CD4-positive, alpha-beta T cell treated with Interleukin-10 for 1 hour (primary cell): ENCODE data around the gene EPB41L4B.

ENCODE experiments used
- DNase-seq: peaks from one replicate; pipeline ENCODE4 v3.0.0-alpha.2; 2020

The EPB41L4B gene

DNA sequence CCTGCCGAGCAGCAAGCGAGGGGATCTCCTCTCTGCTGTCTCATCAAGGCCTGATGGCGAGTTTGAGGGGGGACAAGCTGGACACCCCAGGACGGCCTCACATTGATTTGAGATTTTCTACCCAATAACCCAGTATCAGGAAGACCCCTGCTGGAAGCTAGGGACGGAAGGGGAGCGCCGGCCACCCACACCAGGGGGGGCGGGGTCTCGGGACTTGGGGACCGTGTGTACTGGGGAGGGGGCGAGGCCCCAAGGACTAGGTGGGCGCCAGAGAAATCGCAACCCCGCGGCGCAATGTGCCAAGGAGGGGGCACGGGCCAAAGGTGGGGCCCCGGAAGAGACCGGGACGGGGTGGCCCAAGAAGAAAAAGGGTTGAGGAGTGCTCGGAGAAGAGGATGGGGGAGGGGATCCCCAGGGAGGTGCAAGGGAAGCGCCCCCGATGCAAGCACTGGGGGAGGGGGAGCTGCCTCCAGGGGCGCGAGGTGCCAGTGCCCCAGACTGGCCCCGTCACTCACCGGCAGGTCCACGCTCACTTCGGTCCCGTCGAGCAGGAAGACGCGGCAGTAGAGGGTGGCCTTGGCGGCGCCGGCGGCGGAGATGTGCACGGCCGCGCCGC, 1.1 kb downstream of the EPB41L4B start:
- no peak for DNase-seq

DNA sequence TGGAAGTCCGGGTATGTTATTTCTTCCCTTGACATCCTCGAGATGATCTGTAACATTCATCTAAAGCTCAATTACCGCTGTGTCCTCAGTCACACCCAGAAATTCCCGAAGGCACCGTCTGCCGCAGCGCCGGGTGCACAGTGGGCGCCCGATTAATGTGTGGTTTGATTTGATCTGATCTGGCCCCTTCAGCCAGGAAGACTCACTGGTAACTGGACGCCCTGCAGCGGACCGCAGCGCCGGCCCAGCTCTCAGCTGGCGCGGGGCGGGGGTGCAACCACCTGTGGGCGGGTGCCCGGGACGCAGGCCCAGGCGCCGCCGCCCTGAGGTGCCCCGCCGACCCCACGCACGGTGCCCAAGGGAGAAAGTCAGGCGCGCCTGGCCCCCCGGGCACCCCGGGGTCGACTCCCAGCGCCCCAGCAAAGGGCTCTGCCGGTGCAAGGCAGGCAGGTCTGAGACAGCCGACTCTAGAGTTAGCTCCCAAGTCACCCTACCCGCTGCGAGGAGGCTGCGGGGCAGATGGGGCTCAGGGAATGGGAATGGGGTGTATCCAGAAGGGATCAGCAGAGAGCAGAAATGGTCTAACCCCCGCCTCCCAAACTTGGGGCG, 1.7 kb downstream of the EPB41L4B start:
- no peak for DNase-seq

DNA sequence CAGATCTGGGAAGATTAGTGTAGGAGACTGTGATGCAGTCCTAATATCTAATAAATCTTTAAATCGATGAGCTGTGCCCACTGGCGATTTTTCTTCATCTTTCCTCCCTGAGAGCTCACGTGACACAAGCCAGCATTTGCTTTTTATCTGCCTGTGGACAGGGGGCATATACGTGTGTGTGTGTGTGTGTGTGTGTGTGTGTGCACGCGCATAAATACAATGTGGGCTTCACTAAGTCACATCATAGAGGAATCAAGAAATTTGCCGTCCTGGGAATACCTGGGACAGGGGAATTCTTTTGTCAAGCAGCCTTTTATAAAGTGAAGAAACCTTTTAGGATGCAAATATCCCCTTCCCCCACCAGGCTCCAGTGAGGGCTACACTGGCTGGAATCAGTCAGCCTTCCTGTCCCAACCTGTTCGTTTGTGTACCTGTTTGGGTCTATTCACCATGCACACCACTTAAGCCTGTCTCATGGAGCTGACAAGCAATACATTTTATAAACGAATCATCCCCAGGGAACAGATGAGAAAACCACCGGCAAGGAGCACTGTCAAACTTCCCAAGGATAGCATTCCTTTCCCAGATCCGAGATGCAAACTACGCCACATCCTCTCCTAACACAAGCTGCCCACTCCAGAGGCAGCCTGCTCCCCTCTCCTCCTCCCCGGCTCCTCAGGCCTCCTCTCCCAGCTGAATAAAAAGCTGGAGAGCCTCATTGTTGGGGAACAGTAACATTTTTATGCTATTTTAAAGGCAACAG, 2.7 kb downstream of the EPB41L4B start:
- DNase-seq = no peak

DNA sequence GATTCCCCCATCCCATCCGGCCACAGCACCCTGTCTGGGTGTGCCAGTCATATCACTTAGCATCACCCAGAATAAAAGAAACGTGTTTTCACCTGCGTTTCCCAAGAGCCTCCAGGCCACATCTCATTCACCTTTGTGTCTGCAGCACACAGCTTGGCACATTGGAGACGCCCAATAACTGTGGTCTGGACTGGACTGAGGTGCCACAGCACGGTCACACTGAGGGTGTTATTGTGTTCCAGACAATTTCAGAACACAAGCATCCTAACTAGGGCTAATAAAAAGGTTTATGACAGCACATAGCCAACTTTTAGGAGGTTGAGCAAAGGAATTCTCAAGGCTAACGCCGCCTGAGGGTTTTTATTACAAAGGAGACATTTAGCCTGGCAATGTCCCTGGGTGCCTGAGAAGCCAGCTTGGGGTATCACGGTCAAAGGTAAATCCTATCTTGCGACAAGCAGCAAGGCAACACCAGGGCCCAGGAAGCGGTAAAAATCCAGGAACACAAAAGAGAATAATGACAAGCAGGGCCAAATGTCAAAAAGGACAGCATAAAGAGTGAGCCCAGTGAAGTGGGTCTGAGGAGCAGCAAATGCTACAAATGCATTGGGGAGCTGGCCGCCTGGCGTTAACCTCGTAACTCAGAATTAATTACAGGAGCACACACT, 3.4 kb downstream of the EPB41L4B start:
- no peak for DNase-seq

DNA sequence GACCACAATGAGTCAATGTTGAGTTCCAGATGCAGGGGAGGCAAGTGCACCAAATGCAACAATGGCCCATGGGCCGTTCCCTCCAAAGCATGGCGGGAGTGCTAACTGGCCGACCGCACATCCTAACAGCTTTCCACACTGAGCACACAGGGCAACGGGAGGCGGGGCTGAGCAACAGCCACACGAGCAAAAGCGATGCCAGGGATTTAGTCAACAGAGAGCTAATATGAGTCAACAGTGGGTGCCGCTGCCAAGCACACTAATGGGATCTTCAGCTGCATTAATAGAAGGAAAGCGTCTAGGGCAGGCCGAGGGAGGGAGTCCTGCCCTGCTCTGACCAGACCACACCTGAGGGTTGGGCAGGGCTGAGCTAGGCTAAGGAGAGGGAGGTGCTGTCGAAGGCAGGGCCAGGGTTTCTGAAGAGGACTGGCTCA, 4.6 kb downstream of the EPB41L4B start:
- no peak for DNase-seq

DNA sequence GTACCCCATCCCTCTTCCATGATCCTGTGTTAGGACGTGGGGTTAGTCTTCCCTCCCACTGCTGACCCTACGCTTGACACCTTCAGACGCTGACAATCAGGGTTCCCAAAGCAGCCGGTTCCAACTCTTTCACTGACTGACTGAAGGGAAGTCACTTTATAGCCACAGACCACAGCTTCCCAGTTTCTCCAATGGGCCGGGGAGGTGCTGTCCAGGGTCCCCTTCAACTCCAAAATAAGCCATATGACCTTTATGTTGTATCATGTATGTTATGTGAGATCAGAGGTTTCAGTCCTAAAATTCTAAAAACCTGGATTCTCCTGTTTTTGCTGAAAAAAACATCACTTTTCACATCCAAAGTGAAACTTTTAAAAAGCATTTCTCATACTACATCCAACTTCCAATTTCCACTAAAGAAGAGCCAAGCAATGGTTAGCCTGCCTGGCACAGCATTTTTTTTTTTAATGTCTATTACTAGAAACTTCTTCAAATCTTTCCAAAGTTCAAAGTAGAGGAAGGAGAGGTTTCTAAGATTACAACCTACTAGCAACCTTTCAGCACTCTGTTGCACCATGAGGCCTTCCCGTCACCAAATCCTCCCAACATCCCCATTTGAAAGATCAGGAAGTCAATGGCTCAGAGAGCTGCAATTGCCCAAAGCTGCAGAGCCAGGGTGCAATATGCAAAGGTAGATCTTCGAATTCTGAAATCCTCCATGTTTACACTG, 5.2 kb downstream of the EPB41L4B start:
- no peak for DNase-seq

DNA sequence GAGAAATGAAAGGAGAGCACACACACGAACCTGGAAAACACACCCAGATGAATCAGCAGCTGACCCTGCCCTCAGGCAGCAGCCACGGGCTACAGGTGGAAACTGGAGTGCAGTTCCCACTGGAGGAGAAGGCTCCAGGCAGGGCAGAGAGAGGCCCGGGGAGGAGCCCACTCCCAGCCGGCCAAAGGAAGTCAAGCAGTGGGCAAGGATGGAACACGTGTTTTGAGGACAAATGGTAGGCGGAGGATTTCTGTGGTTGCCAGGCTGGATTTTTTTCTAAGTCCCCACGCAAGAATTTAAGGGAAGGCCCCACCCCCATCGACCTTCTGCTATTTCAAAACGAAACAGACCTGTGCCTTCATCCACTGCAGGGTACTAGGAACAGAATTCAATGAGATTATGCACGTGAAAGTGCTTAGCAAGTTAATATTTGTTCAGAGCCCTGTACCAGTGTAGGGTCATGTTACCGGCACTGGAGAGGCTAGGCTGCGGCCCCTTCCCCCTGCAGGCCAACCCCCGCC, 6.8 kb downstream of the EPB41L4B start:
- no peak for DNase-seq

DNA sequence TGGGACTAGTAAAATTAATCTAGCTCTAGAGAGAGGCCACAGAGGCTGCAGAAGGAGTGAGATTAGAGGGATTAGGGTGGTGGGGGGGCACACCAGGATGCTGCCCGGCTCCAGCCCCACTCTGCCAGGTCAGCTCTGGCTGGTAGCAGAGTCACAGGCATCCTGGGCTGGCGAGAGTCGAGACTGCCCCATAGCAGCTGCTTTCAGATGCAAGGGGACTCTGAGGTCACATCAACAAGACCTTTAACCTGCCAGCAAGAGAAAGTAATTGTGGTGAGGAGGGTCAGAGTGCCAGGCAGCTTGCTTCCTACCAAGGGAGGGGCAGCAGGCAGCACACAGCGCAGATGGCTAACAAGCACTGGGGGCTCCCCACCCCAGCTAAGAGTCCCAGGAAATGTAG, 7.5 kb downstream of the EPB41L4B start:
- DNase-seq = no peak

DNA sequence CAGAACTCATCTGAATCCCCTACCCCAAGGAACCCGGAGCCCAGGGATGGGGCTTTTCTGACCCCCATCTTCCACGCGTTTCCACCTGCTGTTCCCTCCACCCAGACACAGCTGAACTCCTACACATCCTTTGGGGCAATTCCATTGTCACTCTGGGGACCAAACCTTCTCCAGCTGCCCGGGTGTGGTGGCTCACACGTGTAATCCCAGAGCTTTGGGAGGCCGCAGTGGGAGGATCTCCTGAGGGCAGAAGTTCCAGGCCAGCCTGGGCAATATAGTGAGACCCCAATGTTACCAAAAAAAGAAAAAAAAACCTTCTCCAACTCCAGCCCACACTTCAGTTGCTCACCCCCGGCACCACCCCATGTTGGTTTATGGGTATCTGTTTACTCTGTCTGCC, 8.1 kb downstream of the EPB41L4B start:
- DNase-seq = no peak

DNA sequence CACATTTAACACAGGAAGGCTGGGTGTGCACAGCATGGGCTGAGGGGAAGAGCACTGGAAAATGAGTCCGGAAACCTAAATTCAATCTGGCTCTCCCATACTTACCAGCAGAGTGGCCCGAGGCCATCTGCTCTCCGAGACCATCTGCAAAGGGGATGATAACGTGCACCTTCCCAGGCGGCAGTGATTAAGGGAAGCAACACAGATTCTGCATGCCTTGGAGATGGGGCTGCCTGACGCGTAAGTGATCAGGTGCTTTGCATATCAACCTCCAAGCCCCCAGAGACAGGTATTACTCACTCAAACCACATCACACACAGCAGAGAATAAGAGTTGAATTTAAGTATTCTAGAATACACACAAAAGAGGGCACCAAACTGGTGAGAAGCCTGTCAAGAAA, 9.1 kb downstream of the EPB41L4B start:
- no peak for DNase-seq

DNA sequence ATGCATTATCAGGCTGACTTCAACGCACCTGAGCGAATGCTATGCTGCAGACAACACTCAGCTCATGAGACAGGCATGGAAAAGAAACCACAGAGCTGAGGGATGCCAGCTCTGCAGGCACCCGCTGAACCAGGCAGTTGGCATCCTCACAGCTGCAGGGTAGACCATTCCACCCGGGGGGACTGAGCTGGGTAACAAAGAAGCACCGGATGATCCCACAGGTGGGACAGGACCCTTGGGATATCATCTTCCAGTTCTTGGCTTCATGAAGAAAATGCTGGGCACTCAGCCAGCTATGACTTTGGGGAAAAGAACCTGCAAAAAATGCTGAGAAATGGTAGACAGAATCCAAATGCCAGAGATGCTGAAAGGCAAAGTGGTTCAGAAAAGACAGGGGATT, 9.6 kb downstream of the EPB41L4B start:
- DNase-seq = no peak

DNA sequence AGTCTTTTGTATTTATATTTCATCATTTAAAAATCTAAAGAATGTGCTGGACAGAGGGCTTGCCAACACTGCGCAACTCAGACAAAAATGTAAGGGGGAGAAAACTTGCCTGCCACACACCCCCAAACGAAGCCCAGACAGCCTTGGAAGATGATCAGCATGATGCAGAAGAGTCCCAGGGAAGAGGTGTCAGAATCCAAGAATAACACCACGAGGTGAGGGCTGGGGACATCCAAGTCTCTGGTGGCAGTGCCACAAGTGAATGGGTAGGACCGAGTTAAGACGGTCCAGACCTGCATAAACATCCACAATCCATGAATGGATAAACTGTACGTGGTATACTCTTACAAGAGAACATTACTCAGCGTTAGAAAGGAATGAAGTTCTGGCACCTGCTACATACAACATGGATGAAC, 10.4 kb downstream of the EPB41L4B start:
- DNase-seq = no peak

DNA sequence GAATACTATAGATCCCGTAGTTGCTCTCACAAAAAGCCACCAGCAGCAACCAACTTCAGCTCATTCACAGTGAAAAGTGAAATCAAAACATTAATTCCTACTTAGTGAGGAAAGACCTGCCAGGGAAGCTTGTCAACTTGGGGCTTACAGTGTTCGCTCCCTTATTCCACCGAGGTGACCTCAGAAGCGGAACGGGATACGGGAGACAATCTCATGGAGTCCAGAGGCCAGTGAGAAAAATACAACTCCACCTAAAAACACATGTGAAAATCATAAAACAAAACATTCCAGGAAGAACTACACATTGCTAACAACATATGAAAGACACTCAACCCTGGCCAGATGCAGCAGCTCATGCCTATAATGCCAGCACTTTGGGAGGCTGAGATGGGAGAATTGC, 11.6 kb downstream of the EPB41L4B start:
- DNase-seq = no peak

DNA sequence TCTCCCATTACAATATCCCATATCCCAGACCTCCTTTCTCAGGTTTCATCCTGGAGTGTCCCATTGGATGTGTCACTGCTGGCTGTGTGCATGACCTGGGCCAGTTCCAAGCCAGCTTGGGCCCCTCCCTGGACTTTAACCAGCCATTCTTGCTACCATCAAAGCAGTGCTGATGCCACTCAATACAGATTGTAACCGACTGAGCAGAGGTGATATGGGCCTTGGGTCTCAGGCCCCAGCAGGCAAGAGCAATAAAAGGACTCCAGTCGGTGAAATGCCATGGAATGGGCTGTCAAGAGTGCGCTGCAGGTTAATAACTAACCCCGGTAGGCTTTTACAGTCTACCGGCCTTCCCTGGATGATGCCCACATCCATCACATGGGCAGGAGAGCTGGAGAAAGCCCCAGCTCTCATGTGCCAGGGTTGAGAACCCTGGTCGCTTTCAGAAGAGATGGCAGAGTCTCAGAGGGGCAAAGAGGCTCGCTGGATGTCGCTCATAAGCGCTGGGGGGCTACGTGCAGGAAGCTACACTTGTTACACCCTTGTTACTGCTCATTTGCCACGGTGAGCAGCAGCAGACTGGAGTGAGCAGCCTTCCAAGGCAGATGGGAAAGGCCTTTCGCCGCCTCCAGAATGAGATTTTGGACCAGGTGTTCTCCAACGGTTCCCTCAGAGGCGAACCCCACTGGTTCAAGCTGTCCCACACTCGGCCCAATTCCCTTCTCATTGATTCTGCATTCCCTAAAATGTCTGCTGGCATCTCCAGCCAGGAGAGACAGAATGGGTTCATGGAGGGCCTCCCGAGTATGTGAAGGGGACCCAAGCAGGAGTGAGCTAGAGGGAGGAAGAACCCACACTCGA, 13.2 kb downstream of the EPB41L4B start:
- no peak for DNase-seq

DNA sequence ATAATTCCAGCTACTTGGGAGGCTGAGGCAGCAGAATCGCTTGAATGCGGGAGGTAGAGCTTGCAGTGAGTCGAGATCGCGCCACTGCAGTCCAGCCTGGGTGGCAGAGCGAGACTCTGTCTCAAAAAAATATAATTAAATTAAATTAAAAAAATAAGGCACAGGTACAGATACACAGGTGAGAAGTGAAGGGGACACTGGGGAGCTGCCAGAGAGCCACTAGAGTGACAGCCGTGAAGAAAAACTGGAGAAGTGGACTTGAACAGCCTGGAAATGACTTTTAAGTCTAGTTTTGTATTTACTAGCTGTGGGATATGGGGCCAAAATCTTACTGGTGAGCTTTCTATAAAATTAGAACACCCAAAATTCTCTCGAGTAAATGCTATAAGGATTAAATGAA, 15.1 kb downstream of the EPB41L4B start:
- DNase-seq = no peak

DNA sequence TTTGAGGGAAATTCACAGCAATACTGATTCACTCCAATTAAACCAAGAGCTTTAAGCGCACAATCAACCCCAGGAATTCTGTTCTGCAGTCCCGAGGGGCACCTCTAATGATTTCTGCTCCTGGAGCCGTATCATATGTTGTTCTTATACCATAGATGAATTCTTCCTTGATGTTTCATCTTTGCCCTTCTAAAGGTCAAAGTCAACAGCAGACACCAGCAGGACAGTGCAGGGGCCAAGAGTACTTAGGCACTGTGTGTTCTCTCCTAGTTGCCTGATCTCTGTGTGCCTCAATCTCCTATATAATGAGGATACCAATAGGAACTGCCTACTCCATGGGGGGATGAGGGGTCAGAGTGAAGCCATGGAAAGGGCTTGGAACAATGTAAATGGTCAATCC, 16.5 kb downstream of the EPB41L4B start:
- DNase-seq = no peak

DNA sequence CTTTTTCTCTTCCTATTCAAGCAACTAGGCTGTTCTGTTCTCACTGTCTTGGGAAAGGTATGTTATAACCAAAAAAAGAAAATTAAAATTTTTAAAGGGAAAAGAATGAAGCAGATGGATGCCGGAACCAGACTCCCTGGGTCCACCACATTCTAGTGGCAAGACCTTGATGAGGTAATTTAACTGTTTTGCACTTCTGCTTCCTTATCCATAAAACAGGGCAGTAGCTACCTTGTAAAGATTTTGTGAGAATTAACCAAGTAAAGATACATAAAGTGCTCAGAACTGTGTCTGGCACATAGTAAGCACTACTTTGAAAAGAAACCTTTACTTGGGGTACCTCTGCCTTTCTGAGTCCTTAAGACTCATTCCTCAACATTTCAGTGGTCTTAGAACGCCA, 17.0 kb downstream of the EPB41L4B start:
- DNase-seq = no peak

DNA sequence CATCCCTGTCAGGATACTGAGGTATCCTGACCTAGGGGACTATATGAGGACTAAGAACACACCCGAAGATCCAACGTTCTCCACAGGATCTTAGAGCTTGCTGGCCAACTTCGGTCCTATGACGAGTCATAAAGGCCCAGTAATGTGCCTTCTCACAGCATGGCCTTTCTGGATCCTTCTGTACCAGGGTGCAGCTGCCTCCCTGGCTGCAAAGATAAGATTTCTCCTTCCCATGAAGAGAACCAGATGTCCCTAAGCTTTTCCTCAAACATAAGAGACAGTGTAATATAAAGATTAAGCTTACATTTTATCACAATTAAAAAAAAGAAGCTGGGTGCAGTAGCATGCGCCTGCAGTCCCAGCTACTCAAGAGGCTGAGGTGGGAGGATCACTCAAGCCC, 18.3 kb downstream of the EPB41L4B start:
- no peak for DNase-seq

DNA sequence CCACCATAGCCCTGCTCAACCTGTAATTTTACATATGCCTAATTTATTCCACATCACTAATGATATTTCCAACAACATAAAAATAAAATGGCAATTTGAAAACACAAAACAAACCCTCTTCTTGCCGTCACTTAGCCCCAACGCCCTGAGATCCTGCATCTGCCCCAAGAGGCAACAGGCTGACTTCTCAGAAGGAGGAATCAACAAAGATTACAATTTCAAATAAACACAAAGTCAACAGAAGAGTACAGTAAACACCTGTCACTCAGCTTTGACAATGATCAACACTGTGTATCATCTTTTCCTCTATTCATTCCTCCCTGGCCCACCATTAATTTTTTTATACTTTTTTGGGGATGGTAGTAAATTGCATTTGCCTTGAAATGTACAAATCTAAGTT, 19.8 kb downstream of the EPB41L4B start:
- no peak for DNase-seq

DNA sequence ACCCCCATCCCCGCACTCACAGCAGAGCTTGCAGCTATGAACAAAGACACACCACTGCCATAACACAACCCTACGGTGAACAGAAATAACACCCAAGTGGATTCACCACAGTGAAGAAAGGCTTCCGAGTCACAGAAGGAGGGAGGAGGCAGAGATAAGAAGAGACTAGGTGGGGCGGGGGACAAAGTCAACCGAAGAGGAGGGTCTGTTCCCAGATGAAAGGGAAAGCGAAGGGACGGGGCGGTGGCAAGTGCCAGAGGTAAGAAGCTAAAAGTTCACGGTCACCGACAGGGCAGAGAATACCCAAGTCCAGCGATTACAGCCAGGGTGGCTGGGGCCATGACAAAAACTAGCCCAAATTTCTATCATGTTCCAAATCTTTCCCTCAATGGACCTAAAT, 21.0 kb downstream of the EPB41L4B start:
- no peak for DNase-seq

DNA sequence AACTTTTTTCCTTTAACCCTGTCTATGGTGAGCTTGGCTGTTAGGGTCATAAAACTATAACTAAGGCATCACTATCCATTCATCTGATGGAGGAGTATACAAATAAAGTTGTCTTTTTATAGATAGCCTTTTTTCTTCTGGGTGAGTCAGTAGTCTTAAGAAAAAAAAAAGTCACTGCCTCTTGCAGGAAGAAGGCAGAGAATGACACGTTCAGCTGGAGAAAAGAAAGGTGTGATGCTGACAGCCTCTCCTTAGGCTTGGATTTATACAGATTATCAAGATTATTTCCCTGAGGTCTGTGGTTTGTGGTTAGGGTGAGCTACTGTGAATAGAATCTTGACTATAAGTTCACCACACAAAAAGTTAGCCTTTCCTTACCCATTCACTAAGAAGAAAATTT, 23.0 kb downstream of the EPB41L4B start:
- no peak for DNase-seq
